Measurements from ENCODE around the gene KRTAP9-1.

DNA sequence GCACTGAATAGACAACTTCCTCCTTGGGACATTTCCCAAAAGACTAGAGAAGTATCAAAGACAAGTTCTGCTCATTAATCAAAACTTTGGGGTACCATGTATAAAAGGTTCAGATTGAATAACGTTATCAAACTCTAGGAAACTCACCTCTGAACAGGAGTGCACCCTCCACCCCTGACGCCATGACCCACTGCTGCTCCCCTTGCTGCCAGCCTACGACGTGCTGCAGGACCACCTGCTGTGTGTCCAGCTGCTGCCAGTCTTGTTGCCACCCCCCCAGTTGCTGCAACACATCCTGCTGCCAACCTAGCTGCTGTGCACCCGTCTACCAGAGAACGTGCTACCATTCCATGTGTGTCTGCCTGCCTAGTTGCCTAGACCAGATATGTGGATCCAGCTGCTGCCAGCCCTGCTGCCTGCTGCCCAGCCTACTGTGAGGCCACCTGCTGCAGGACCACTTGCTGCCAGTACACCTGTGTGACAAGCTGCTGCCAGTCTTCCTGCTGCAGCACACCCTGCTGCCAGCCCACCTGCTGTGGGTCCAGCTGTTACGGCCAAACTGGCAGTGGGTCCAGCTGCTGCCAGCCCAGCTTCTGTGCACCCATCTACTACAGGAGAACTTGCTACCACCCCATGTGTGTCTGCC lies 23.0 kb downstream of the KRTAP9-1 start:
- TF ChIP-seq, protein P1, sequence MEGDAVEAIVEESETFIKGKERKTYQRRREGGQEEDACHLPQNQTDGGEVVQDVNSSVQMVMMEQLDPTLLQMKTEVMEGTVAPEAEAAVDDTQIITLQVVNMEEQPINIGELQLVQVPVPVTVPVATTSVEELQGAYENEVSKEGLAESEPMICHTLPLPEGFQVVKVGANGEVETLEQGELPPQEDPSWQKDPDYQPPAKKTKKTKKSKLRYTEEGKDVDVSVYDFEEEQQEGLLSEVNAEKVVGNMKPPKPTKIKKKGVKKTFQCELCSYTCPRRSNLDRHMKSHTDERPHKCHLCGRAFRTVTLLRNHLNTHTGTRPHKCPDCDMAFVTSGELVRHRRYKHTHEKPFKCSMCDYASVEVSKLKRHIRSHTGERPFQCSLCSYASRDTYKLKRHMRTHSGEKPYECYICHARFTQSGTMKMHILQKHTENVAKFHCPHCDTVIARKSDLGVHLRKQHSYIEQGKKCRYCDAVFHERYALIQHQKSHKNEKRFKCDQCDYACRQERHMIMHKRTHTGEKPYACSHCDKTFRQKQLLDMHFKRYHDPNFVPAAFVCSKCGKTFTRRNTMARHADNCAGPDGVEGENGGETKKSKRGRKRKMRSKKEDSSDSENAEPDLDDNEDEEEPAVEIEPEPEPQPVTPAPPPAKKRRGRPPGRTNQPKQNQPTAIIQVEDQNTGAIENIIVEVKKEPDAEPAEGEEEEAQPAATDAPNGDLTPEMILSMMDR (IDR thresholded peaks at IDR 0.05; ENCODE audit: insufficient read depth, low read length) = no peak
- TF ChIP-seq SPI1 (IDR thresholded peaks at IDR 0.05; ENCODE audit: borderline replicate concordance, low read depth) (no peak), REST (IDR thresholded peaks at IDR 0.05; ENCODE audit: insufficient replicate concordance, low read depth) (no peak)
